OCI-LY7 (cell line): ENCODE results near the gene WDR46. TPM values are rescaled to one million over a fixed set of nuclear protein-coding genes. Genes with fewer than 3 reads are reported as not detected.

Experiments used
- BruUV-seq: library from RNA; stranded (reverse); fragments of 400-500 nt; replicated peaks from 2 replicates; lab custom pipeline; 2021; lab: Mats Ljungman, UMichigan
- CTCF ChIA-PET: fragments of 300-600 bp; sonication (Branson Sonifier 250); formaldehyde crosslinking; loops from one replicate; lab custom pipeline; 2022; ENCODE audit warnings: antibody characterized with exemption; ENCODE audit not compliant: unreplicated experiment; lab: Charles Lee
- POLR2A ChIA-PET: fragments of 300-600 bp; sonication (Branson Sonifier 250); formaldehyde crosslinking; loops from one replicate; lab custom pipeline; 2022; ENCODE audit warnings: antibody characterized with exemption; lab: Charles Lee
- DNase-seq: peaks from one replicate; pipeline ENCODE4 v3.0.0-alpha.2; 2015; ENCODE audit warnings: low spot score
- H2AFZ ChIP-seq: fragments of 200-600 bp; sonication (generic), shearing (Covaris generic); 2 replicates; pipeline ENCODE4 v1.6.1; 2014; ENCODE audit warnings: mild to moderate bottlenecking, antibody characterized with exemption, low read length, moderate library complexity
- H3K27ac ChIP-seq: fragments of 200-600 bp; sonication (generic); 2 replicates; pipeline ENCODE4 v1.5.1; 2014; ENCODE audit warnings: mixed run types, low read depth, mild to moderate bottlenecking, moderate library complexity, low read length, inconsistent platforms; ENCODE audit not compliant: poor library complexity, severe bottlenecking
- H3K36me3 ChIP-seq: fragments of 200-600 bp; sonication (generic); 2 replicates; pipeline ENCODE4 v1.6.1; 2014; ENCODE audit warnings: mild to moderate bottlenecking, antibody characterized with exemption, low read length, moderate library complexity, mixed read lengths; ENCODE audit not compliant: insufficient read depth
- H3K4me1 ChIP-seq: fragments of 200-600 bp; sonication (generic); 2 replicates; pipeline ENCODE4 v1.5.1; 2014; ENCODE audit warnings: mild to moderate bottlenecking, low read length; ENCODE audit not compliant: insufficient read depth, poor library complexity, severe bottlenecking
- H3K4me2 ChIP-seq: fragments of 200-600 bp; sonication (generic); 2 replicates; pipeline ENCODE4 v1.6.1; 2014; ENCODE audit warnings: mild to moderate bottlenecking, low read length
- H3K4me3 ChIP-seq: fragments of 200-600 bp; sonication (generic); 2 replicates; pipeline ENCODE4 v1.5.1; 2014; ENCODE audit warnings: mild to moderate bottlenecking, low read depth, low read length; ENCODE audit not compliant: poor library complexity, severe bottlenecking
- H3K79me2 ChIP-seq: fragments of 200-600 bp; sonication (generic); 2 replicates; pipeline ENCODE4 v1.6.1; 2016; ENCODE audit warnings: low read depth, mild to moderate bottlenecking, low read length, moderate library complexity, mixed read lengths; ENCODE audit not compliant: insufficient read depth
- H3K9me2 ChIP-seq: fragments of 200-600 bp; sonication (generic); 2 replicates; pipeline ENCODE4 v1.6.1; 2016; ENCODE audit warnings: mild to moderate bottlenecking, low read length, mixed read lengths; ENCODE audit not compliant: insufficient read depth
- H3K9me3 ChIP-seq: fragments of 200-600 bp; sonication (generic); 2 replicates; pipeline ENCODE4 v1.6.1; 2014; ENCODE audit warnings: mild to moderate bottlenecking, mixed run types, low read length, mixed read lengths
- H4K20me1 ChIP-seq: fragments of 200-600 bp; sonication (generic); 2 replicates; pipeline ENCODE4 v1.6.1; 2014; ENCODE audit warnings: mild to moderate bottlenecking, antibody characterized with exemption, low read length, moderate library complexity, mixed read lengths; ENCODE audit not compliant: insufficient read depth
- CTCF ChIP-seq: fragments of 200-600 bp; sonication (generic); conservative IDR thresholded peaks from 2 replicates; pipeline ENCODE4 v1.5.1; 2014; ENCODE audit warnings: mild to moderate bottlenecking, antibody characterized with exemption, low read length, moderate library complexity, mixed read lengths
- EZH2phosphoT487 ChIP-seq: fragments of 200-600 bp; sonication (generic); IDR thresholded peaks from 2 replicates; pipeline ENCODE4 v1.6.1; 2018; ENCODE audit warnings: low read depth, borderline replicate concordance, mild to moderate bottlenecking, mixed run types, antibody characterized with exemption, low read length, moderate library complexity, mixed read lengths
- intact Hi-C: fragments of 100-400 bp; cut with micrococcal nuclease; formaldehyde crosslinking; loops from one replicate; pipeline ENCODE4 v1.10.0; 2022; ENCODE audit not compliant: unreplicated experiment
- total RNA-seq, 2 experiments: library from RNA; depleted of rRNA in 1 of 2; stranded (reverse); fragments of >200 nt in 1 of 2; shearing (Covaris generic) in 1 of 2; gene quantifications; 2 replicates each; pipeline ENCODE4 v1.2.3, GENCODE V29; 2014 to 2022

Gene WDR46
- total RNA-seq, 2 experiments from 2014 or later: 83.3 to 129 TPM

DNA sequence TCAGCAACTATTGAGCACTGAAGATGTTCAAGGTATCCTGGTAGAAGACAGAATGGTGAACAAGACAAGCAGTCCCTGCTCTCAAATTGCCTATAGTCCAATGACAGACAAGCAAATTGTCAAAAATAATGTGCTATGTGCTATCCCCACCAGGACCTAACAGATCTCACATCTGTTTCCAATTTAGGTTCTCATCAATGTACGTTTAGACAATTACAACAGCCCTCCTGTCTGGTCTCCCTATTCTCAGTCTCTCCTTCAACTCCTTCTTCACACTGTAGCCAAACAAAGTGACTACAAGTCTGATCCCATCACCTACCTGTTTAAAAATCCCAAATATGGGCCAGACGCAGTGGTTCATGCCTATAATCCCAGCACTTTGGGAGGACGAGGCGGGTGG, 17.3 kb upstream of the WDR46 start:
- no TSS peak for BruUV-seq

GRCh38 chr6:33305052-33305451, 16.0 kb upstream of the WDR46 start:
- H3K4me3 ChIP-seq: no peak overlapping the region
- no peak overlapping the region for H3K27ac ChIP-seq
- no peak for TF ChIP-seq EZH2phosphoT487
- TF ChIP-seq CTCF: no peak
- H3K9me3 ChIP-seq: no peaks in the 10 kb centered on the region
- peaks cover 16% of the 10 kb centered on the region for H3K4me1 ChIP-seq
- no peak for DNase-seq
- peaks cover 85% of the 10 kb centered on the region for H3K36me3 ChIP-seq
- H3K9me2 ChIP-seq: no peaks in the 10 kb centered on the region
- ChIA-PET POLR2A (no interaction called here), CTCF (no interaction called here)
- H4K20me1 ChIP-seq: no peaks in the 10 kb centered on the region
- H3K4me2 ChIP-seq: no peak overlapping the region
- intact Hi-C loops: no loop called here
- peaks cover 37% of the 10 kb centered on the region; the same call in 1 of the 2 replicates for H3K79me2 ChIP-seq
- H2AFZ ChIP-seq: no peak overlapping the region
- no TSS peak for BruUV-seq

More for the DNA sequence above, 17.3 kb upstream of the WDR46 start:
- TF ChIP-seq CTCF (no peak), EZH2phosphoT487 (no peak)
- Histone ChIP-seq H3K9me3 (no peaks in the 10 kb centered on the region), H3K36me3 (peaks cover 84% of the 10 kb centered on the region), H3K4me1 (peaks cover 13% of the 10 kb centered on the region), H3K9me2 (no peaks in the 10 kb centered on the region), H4K20me1 (no peaks in the 10 kb centered on the region), H3K27ac (peak overlapping the region; percentile 25), H3K4me3 (no peak overlapping the region), H3K79me2 (peaks cover 45% of the 10 kb centered on the region), H3K4me2 (no peak overlapping the region), H2AFZ (no peak overlapping the region)
- ChIA-PET CTCF (no interaction called here), POLR2A (no interaction called here)
- intact Hi-C loops: no loop called here
- no peak for DNase-seq

- Histone ChIP-seq H3K4me2 (no peak overlapping the region), H3K9me2 (no peaks in the 10 kb centered on the region), H2AFZ (no peak overlapping the region), H3K4me1 (peaks cover 23% of the 10 kb centered on the region), H3K9me3 (no peaks in the 10 kb centered on the region), H3K4me3 (no peak overlapping the region), H3K27ac (no peak overlapping the region), H4K20me1 (no peaks in the 10 kb centered on the region), H3K36me3 (peaks cover 85% of the 10 kb centered on the region), H3K79me2 (peaks cover 31% of the 10 kb centered on the region; the same call in 1 of the 2 replicates)
- BruUV-seq: no TSS peak
- POLR2A ChIA-PET: interaction anchor here (0.6 kb wide), 1 partner anchor 14 kb away, joined by 3 read pairs; the partner anchor contains the start of gene ZBTB22
- TF ChIP-seq CTCF (no peak), EZH2phosphoT487 (no peak)
- DNase-seq: no peak
- CTCF ChIA-PET: no interaction called here
- intact Hi-C loops: no loop called here
These were observed 15.2 kb upstream of the WDR46 start for GRCh38 chr6:33304216-33304615.
